GM12873 (cell line): ENCODE measurements around the gene ASMT.

Experiments
- CTCF ChIP-seq: IDR thresholded peaks from 2 replicates; pipeline ENCODE4 v1.5.1; 2012; ENCODE audit warnings: low read depth, mild to moderate bottlenecking, moderate library complexity, low read length, control low read depth; ENCODE audit not compliant: insufficient read depth; ENCODE audit errors: missing control alignments

ASMT gene

GRCh38 chrX:1614927-1615326 is at the start of gene ASMT:
ASMT (plus strand) TSS chrX:1615059; CDS start chrX:1615200, 141 bp downstream.
- TF ChIP-seq CTCF = no peak

DNA sequence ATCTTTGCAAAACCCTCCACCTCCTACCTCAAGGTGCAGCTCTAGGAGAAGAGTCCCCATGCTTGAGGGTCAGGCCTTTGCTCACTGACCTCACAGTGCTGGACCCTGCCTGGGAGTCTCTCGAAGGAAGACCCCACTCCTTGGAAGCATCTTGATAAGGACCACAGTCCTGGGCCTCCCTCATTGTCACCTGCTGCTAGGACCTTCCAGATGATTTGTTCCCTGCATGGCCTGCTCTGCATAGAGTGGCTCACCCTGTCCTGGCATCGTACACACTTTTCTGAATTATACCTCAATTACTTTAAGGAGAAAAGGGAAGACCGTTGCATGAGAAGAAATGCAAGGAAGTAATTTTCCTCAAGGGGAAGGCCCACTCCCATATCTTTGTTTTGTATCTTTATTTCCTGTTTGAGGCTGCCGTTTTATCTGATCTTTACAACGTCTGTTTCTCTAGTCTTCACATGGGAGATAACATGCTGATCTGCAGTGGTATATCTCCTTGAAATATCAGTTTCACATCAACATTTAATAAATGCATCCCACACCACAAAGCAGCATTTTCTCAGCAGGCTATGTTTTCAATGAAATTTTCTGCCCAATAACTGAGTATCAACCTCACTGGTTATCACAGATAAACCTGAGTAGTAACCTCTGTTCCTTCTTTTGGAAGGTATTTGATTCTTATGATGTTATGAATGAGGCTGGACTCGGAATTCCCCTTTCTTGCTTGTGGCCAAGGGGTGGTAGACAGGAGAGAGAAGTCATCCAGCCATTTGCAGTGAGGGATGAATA is 38.5 kb upstream of the ASMT start:
- no peak for TF ChIP-seq CTCF

DNA sequence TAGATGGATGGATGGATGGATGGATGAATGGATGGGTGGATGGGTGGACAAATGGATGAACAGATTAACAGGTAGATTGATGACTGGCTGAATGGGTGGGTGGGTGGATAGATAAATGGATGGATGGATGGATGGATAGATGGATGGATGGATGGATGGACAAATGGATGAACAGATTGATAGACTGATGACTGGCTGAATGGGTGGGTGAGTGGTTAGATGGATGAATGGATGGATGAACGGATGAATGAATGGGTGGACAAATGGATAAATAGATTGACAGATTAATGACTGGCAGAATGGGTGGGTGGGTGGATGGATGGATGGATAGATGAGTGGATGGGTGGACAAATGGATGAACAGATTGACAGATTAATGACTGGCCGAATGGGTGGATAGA is 37.0 kb upstream of the ASMT start:
- no peak for TF ChIP-seq CTCF

- no peak for TF ChIP-seq CTCF
Measured at GRCh38 chrX:1578511-1579173, 36.2 kb upstream of the ASMT start.

DNA sequence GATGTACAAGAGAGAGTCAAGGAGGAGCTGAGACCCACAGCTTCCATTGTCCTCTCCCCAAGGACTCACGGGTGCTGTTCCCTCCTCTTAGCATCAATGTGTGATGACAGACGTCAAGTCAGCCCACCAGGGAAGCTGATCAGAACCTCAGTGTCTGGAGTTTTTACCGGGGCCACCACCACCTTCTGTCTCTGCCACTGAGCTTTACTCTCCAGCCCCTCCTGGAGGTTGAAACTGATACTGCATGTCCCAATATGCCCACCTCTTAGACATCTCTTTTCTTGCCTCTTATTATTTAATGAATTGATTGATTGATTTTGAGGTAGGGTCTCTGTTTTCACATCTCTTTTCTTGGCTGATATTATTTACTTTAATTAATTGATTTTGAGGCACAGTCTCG is 33.7 kb upstream of the ASMT start:
- peak; percentile 86 for TF ChIP-seq CTCF

GRCh38 chrX:1582686-1583437 is 32.0 kb upstream of the ASMT start:
- TF ChIP-seq CTCF = no peak
